NCI-H1436 (cell line): ENCODE results near the gene SP100.

Experiments used
- DNase-seq: peaks from one replicate; lab custom pipeline; 2025; lab: John Stamatoyannopoulos, UW

The SP100 gene

GRCh38 chr2:230552181-230552580, 136.2 kb downstream of the SP100 start:
- no peak for DNase-seq

GRCh38 chr2:230557065-230557464, 141.1 kb downstream of the SP100 start:
- DNase-seq = no peak

- no peak for DNase-seq
Observed at GRCh38 chr2:230564805-230565779, 149.1 kb downstream of the SP100 start.

GRCh38 chr2:230569298-230569697, 153.3 kb downstream of the SP100 start:
- no peak for DNase-seq

- DNase-seq = no peak
Observed at GRCh38 chr2:230570987-230571386, 155.0 kb downstream of the SP100 start.

- DNase-seq = no peak
Observed at GRCh38 chr2:230575642-230576324, 159.8 kb downstream of the SP100 start.

- no peak for DNase-seq
Observed at GRCh38 chr2:230577114-230577513, 161.1 kb downstream of the SP100 start.

GRCh38 chr2:230578106-230578505, 162.1 kb downstream of the SP100 start:
- DNase-seq = no peak

GRCh38 chr2:230582851-230583283, 166.9 kb downstream of the SP100 start:
- DNase-seq = no peak

GRCh38 chr2:230583581-230583980, 167.6 kb downstream of the SP100 start:
- DNase-seq = no peak

GRCh38 chr2:230586328-230586982, 170.5 kb downstream of the SP100 start:
- no peak for DNase-seq

GRCh38 chr2:230589025-230589424, 173.0 kb downstream of the SP100 start:
- DNase-seq = no peak

- no peak for DNase-seq
Observed at GRCh38 chr2:230589497-230590015, 173.6 kb downstream of the SP100 start.

GRCh38 chr2:230590333-230590732, 174.3 kb downstream of the SP100 start:
- DNase-seq = no peak

- DNase-seq = no peak
Observed at GRCh38 chr2:230591850-230592249, 175.8 kb downstream of the SP100 start.

GRCh38 chr2:230592775-230593174, 176.8 kb downstream of the SP100 start:
- no peak for DNase-seq
